Heart left ventricle (tissue), 13 donors: Measurements from ENCODE around the gene ADCY7.

Experiments used
- CTCF ChIP-seq, 12 donors: fragments of 200-600 bp; sonication (generic) in 4 of 12; IDR thresholded peaks; one replicate each; pipeline versions ENCODE4 v1.5.0 to v1.8.0; 2018 to 2022; ENCODE audit warnings: antibody characterized with exemption in 12 of 12, mild to moderate bottlenecking in 5 of 12
- POLR2A ChIP-seq, 2 donors: fragments of 450-650 bp; IDR thresholded peaks; one replicate each; pipeline ENCODE4 v1.6.1; 2017; ENCODE audit warnings: antibody characterized with exemption in 2 of 2, mild to moderate bottlenecking in 2 of 2, moderate library complexity in 2 of 2
- donor health status: ischemic (EF 13 %, LVEDD 7.1; RV severe dilation, severe dysfunction).
- donor health status: DM: no; HTN: yes; CAD: no.
- donor health status: DM: no; HTN: no; CAD: no.
- donor health status: ischemic (EF 25% LVEDD 6.9; RV normal size, moderate dysfunction).
- donor health status: ischemic (EF 25% LVEDD 5.7; RV mildly dilated, moderate dysfunction).
- donor health status: ischemic (EF 35%, LVEDD 5.7; RV mildly dilated, moderate dysfunction).
- donor health status: nonischemic (EF 11% LVEDD 7.7; RV severe dilation, severe dysfunction).
- donor health status: DM: yes; HTN: yes; CAD: no.
- donor health status: PGD.
- donor health status: ischemic (EF 29% LVEDD 5.4; RV normal size, mild dysfunction).
- donor health status: nonischemic (EF 23%, LVEDD 6.1; RV moderate dilation, normal function).

- TF ChIP-seq CTCF (IDR thresholded peaks at IDR 0.05) (no peak), POLR2A (IDR thresholded peaks at IDR 0.05) (no peak)
Observed at GRCh38 chr16:50359626-50360025, 93.3 kb downstream of the ADCY7 start.
